H9 (cell line): Measurements from ENCODE around the gene RMND5A. TPM values are rescaled to one million over a fixed set of nuclear protein-coding genes. Genes with fewer than 3 reads are reported as not detected.

Experiments
- DNase-seq: peaks from one replicate; pipeline ENCODE4 v3.0.0-alpha.2; 2017
- H2AFZ ChIP-seq: one replicate; pipeline ENCODE4 v1.6.1; 2013; ENCODE audit warnings: mild to moderate bottlenecking, low read length, control low read depth, moderate library complexity
- H2AK5ac ChIP-seq: 2 replicates; pipeline ENCODE4 v1.6.1; 2013; ENCODE audit warnings: low read length, control low read depth, mixed read lengths; ENCODE audit not compliant: insufficient read length
- H2BK120ac ChIP-seq: one replicate; pipeline ENCODE4 v1.6.1; 2013; ENCODE audit warnings: low read depth, mild to moderate bottlenecking, low read length, control low read depth, inconsistent platforms; ENCODE audit not compliant: poor library complexity, severe bottlenecking
- H2BK12ac ChIP-seq: 2 replicates; pipeline ENCODE4 v1.6.1; 2013; ENCODE audit warnings: low read length, control low read depth, mixed read lengths, low read depth; ENCODE audit not compliant: insufficient read length
- H2BK15ac ChIP-seq: 2 replicates; pipeline ENCODE4 v1.6.1; 2013; ENCODE audit warnings: low read depth, low read length, control low read depth
- H2BK20ac ChIP-seq: one replicate; pipeline ENCODE4 v1.6.1; 2013; ENCODE audit warnings: low read depth, mild to moderate bottlenecking, low read length, control low read depth, inconsistent platforms; ENCODE audit not compliant: poor library complexity, severe bottlenecking
- H2BK5ac ChIP-seq: 2 replicates; pipeline ENCODE4 v1.6.1; 2013; ENCODE audit warnings: low read length, control low read depth, mixed read lengths; ENCODE audit not compliant: insufficient read length
- H3K14ac ChIP-seq: 2 replicates; pipeline ENCODE4 v1.6.1; 2013; ENCODE audit warnings: low read length, control low read depth; ENCODE audit not compliant: insufficient read depth
- H3K18ac ChIP-seq: 2 replicates; pipeline ENCODE4 v1.6.1; 2013; ENCODE audit warnings: low read depth, mild to moderate bottlenecking, mixed read lengths, low read length, control low read depth; ENCODE audit not compliant: insufficient read length
- H3K23ac ChIP-seq: 2 replicates; pipeline ENCODE4 v1.6.1; 2013; ENCODE audit warnings: low read length, control low read depth, mixed read lengths, low read depth; ENCODE audit not compliant: insufficient read length
- H3K23me2 ChIP-seq: 2 replicates; pipeline ENCODE4 v1.6.1; 2013; ENCODE audit warnings: low read depth, mild to moderate bottlenecking, mixed read lengths, low read length, control low read depth; ENCODE audit not compliant: insufficient read length, poor library complexity, severe bottlenecking
- H3K27ac ChIP-seq: 2 replicates; pipeline ENCODE4 v1.5.1; 2013; ENCODE audit warnings: low read length, control low read depth, mixed read lengths, low read depth; ENCODE audit not compliant: insufficient read length
- H3K27me3 ChIP-seq: 2 replicates; pipeline ENCODE4 v1.6.1; 2013; ENCODE audit warnings: low read length, control low read depth, inconsistent platforms; ENCODE audit not compliant: insufficient read depth
- H3K4ac ChIP-seq: 2 replicates; pipeline ENCODE4 v1.6.1; 2013; ENCODE audit warnings: low read depth, mild to moderate bottlenecking, control low read depth, inconsistent platforms, low read length, moderate library complexity
- H3K4me1 ChIP-seq: 2 replicates; pipeline ENCODE4 v1.6.1; 2013; ENCODE audit warnings: low read length, control low read depth, inconsistent platforms; ENCODE audit not compliant: insufficient read depth
- H3K4me2 ChIP-seq: 2 replicates; pipeline ENCODE4 v1.6.1; 2013; ENCODE audit warnings: low read length, control low read depth, mixed read lengths; ENCODE audit not compliant: insufficient read length, insufficient read depth
- H3K56ac ChIP-seq: 2 replicates; pipeline ENCODE4 v1.6.1; 2013; ENCODE audit warnings: low read depth, mild to moderate bottlenecking, mixed read lengths, low read length, control low read depth; ENCODE audit not compliant: insufficient read length
- H3K79me1 ChIP-seq: 2 replicates; pipeline ENCODE4 v1.6.1; 2013; ENCODE audit warnings: low read depth, mild to moderate bottlenecking, moderate library complexity, low read length, control low read depth, inconsistent platforms; ENCODE audit not compliant: insufficient read depth, poor library complexity, severe bottlenecking
- H3K79me2 ChIP-seq: 2 replicates; pipeline ENCODE4 v1.6.1; 2013; ENCODE audit warnings: low read length, control low read depth, inconsistent platforms; ENCODE audit not compliant: insufficient read depth
- H3K9ac ChIP-seq: 2 replicates; pipeline ENCODE4 v1.6.1; 2013; ENCODE audit warnings: low read length, control low read depth, mixed read lengths; ENCODE audit not compliant: insufficient read length; ENCODE audit errors: extremely low read depth
- H3K9me3 ChIP-seq: one replicate; pipeline ENCODE4 v1.6.1; 2013; ENCODE audit warnings: low read depth, low read length, inconsistent platforms; ENCODE audit not compliant: control insufficient read depth
- H3T11ph ChIP-seq: one replicate; pipeline ENCODE4 v1.6.1; 2013; ENCODE audit warnings: mild to moderate bottlenecking, low read length, control low read depth, inconsistent platforms
- H4K20me1 ChIP-seq: one replicate; pipeline ENCODE4 v1.6.1; 2013; ENCODE audit not compliant: control insufficient read depth, insufficient read length, insufficient read depth
- H4K5ac ChIP-seq: 2 replicates; pipeline ENCODE4 v1.6.1; 2013; ENCODE audit warnings: low read depth, mild to moderate bottlenecking, mixed read lengths, low read length, control low read depth; ENCODE audit not compliant: insufficient read length
- H4K8ac ChIP-seq: replicated peaks from 2 replicates; pipeline ENCODE4 v1.6.1; 2013; ENCODE audit warnings: low read length, control low read depth, mixed read lengths, low read depth; ENCODE audit not compliant: insufficient read length
- H4K91ac ChIP-seq: 2 replicates; pipeline ENCODE4 v1.6.1; 2013; ENCODE audit warnings: low read depth, mild to moderate bottlenecking, moderate library complexity, mixed read lengths, low read length, control low read depth; ENCODE audit not compliant: insufficient read length
- H3K27ac Mint-ChIP-seq, 3 experiments: 2 replicates in 2 of 3; 3 replicates in 1 of 3; pipeline ENCODE4 v1.8.0; 2020 to 2021; ENCODE audit warnings: mixed read lengths in 3 of 3, mild to moderate bottlenecking in 1 of 3, moderate library complexity in 1 of 3
- H3K27me3 Mint-ChIP-seq: 2 replicates; pipeline ENCODE4 v1.8.0; 2021; ENCODE audit warnings: low read depth, mild to moderate bottlenecking, moderate library complexity, mixed read lengths
- H3K36me3 Mint-ChIP-seq, 3 experiments: 2 replicates in 2 of 3; 3 replicates in 1 of 3; pipeline ENCODE4 v1.8.0; 2020 to 2021; ENCODE audit warnings: low read depth in 3 of 3, mixed read lengths in 3 of 3; ENCODE audit not compliant: insufficient read depth in 1 of 3
- H3K4me1 Mint-ChIP-seq, 2 experiments: 2 replicates each; pipeline ENCODE4 v1.8.0; 2020; ENCODE audit warnings: mixed read lengths in 2 of 2
- H3K4me3 Mint-ChIP-seq, 2 experiments: 2 replicates in 1 of 2; 3 replicates in 1 of 2; pipeline ENCODE4 v1.8.0; 2020 to 2021; ENCODE audit warnings: mild to moderate bottlenecking in 2 of 2, mixed read lengths in 2 of 2, moderate library complexity in 1 of 2
- H3K9me3 Mint-ChIP-seq, 2 experiments: 2 replicates in 1 of 2; 3 replicates in 1 of 2; pipeline ENCODE4 v1.8.0; 2020; ENCODE audit warnings: mild to moderate bottlenecking in 2 of 2, mixed read lengths in 2 of 2, moderate library complexity in 1 of 2
- whole genome bisulfite sequencing: extraction: QIAGEN DNeasy Blood & Tissue Kit; methylation state at CpG from one replicate; pipeline ENCODE4 v1.1.7; 2013; ENCODE audit warnings: missing lambda C conversion rate, low lambda C conversion rate, mixed read lengths; ENCODE audit not compliant: insufficient read length; ENCODE audit errors: extremely low coverage; 5-methylcytosine and 5-hydroxymethylcytosine counted together
- total RNA-seq: library from RNA; stranded (reverse); gene quantifications from 2 replicates; pipeline ENCODE4 v1.2.1, GENCODE V29; 2021
- TF ChIP-seq, protein P1 (sequence below): fragments of 200-600 bp; sonication (generic); conservative IDR thresholded peaks from 3 replicates; pipeline ENCODE4 v1.8.0; 2021; ENCODE audit warnings: antibody characterized with exemption, mild to moderate bottlenecking

The RMND5A gene
- total RNA-seq, 1 experiment from 2014 or later: 48.8 TPM

DNA sequence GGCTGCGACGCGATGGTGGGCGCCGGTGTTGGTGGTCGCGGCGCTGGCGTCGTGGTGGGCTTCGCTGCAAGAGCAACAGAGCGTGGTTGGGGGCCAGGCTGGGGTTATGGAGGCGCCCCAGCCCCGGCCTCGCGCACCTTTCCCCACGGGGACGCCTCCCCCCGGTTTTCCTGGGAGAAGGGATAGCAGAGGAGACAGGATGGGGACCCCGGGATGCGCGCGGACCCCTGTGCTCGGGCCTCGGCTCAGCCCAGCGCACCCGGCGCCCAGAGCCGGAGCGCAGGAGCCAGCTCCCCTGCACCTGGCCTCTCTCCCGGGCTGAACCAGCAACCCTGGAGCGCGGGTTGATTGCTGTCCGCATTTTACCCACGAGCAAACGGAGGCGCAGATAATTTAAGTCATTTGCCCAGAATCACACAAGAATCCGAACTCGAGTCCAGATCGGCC is 69.6 kb downstream of the RMND5A start:
- H3K4me3 Mint-ChIP-seq: peak overlapping the region; percentile 39 to 75
- Histone ChIP-seq H2BK12ac (no peak overlapping the region), H3K27ac (no peak overlapping the region), H2AFZ (no peak overlapping the region), H3K23me2 (peaks cover 5% of the 10 kb centered on the region), H3T11ph (no peak overlapping the region), H3K18ac (no peak overlapping the region), H4K8ac (no peak overlapping the region), H2AK5ac (no peak overlapping the region), H2BK5ac (no peak overlapping the region), H2BK15ac (no peak overlapping the region), H3K4me1 (no peaks in the 10 kb centered on the region), H3K27me3 (peaks cover 45% of the 10 kb centered on the region; the same call in 1 of the 2 replicates), H3K79me1 (no peaks in the 10 kb centered on the region), H3K4me2 (peak overlapping the region; percentile 65), H2BK20ac (no peak overlapping the region), H3K9ac (no peak overlapping the region), H3K79me2 (no peaks in the 10 kb centered on the region), H4K91ac (no peak overlapping the region), H3K4ac (no peak overlapping the region), H4K5ac (no peak overlapping the region), H3K56ac (no peak overlapping the region), H3K14ac (no peak overlapping the region), H4K20me1 (no peaks in the 10 kb centered on the region), H2BK120ac (no peak overlapping the region), H3K9me3 (no peaks in the 10 kb centered on the region), H3K23ac (no peak overlapping the region)
- DNase-seq: no peak
- TF ChIP-seq, protein P1, sequence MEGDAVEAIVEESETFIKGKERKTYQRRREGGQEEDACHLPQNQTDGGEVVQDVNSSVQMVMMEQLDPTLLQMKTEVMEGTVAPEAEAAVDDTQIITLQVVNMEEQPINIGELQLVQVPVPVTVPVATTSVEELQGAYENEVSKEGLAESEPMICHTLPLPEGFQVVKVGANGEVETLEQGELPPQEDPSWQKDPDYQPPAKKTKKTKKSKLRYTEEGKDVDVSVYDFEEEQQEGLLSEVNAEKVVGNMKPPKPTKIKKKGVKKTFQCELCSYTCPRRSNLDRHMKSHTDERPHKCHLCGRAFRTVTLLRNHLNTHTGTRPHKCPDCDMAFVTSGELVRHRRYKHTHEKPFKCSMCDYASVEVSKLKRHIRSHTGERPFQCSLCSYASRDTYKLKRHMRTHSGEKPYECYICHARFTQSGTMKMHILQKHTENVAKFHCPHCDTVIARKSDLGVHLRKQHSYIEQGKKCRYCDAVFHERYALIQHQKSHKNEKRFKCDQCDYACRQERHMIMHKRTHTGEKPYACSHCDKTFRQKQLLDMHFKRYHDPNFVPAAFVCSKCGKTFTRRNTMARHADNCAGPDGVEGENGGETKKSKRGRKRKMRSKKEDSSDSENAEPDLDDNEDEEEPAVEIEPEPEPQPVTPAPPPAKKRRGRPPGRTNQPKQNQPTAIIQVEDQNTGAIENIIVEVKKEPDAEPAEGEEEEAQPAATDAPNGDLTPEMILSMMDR: no peak
- H3K27me3 Mint-ChIP-seq: peaks cover 96% of the 10 kb centered on the region
- no CpG with 5 or more reads among the region's 40 CpGs for WGBS
- peaks cover 9 to 24% of the 10 kb centered on the region in 2 experiments for H3K4me1 Mint-ChIP-seq
- no peaks in the 10 kb centered on the region for H3K36me3 Mint-ChIP-seq
- no peak overlapping the region for H3K27ac Mint-ChIP-seq
- peaks cover 3 to 4% of the 10 kb centered on the region in 2 experiments; a peak in 2 of 5 replicates for H3K9me3 Mint-ChIP-seq
